CD4-positive, alpha-beta memory T cell (primary cell): ENCODE data around the gene NR1H2. TPM values are rescaled to one million over a fixed set of nuclear protein-coding genes. Genes with fewer than 3 reads are reported as not detected.

ENCODE experiments used
- CTCF ChIA-PET: fragments of 350-600 bp; sonication (Branson Sonifier 250); formaldehyde crosslinking; loops from one replicate; lab custom pipeline; 2021; ENCODE audit warnings: inconsistent platforms; ENCODE audit not compliant: partially characterized antibody; lab: Charles Lee
- POLR2A ChIA-PET: fragments of 350-600 bp; sonication (Branson Sonifier 250); formaldehyde crosslinking; loops from one replicate; lab custom pipeline; 2021; ENCODE audit not compliant: partially characterized antibody; lab: Charles Lee
- DNase-seq, 5 donors: peaks; one replicate each; pipeline versions ENCODE4 v3.0.0 to v3.0.0-alpha.2; 2020 to 2022; ENCODE audit warnings: mixed read lengths in 1 of 5
- H3K27ac ChIP-seq: one replicate; pipeline ENCODE4 v1.7.0; 2013; ENCODE audit warnings: low read depth, low read length
- H3K27me3 ChIP-seq: 2 replicates; pipeline ENCODE4 v1.7.0; 2013; ENCODE audit warnings: mild to moderate bottlenecking, low read length, moderate library complexity; ENCODE audit not compliant: insufficient read depth
- H3K36me3 ChIP-seq: 2 replicates; pipeline ENCODE4 v1.7.0; 2013; ENCODE audit warnings: mild to moderate bottlenecking, low read length, moderate library complexity; ENCODE audit not compliant: insufficient read depth
- H3K4me1 ChIP-seq: 2 replicates; pipeline ENCODE4 v1.7.0; 2013; ENCODE audit warnings: mild to moderate bottlenecking, low read length, moderate library complexity; ENCODE audit not compliant: insufficient read depth
- H3K4me3 ChIP-seq, 2 donors: one replicate each; pipeline ENCODE4 v1.7.0; 2013; ENCODE audit warnings: low read length in 2 of 2, mild to moderate bottlenecking in 1 of 2
- H3K9me3 ChIP-seq, 2 donors: one replicate each; pipeline ENCODE4 v1.7.0; 2013; ENCODE audit warnings: low read length in 2 of 2, control low read depth in 1 of 2; ENCODE audit not compliant: control insufficient read depth in 1 of 2
- H3K27ac Mint-ChIP-seq, 7 donors: one replicate each; pipeline ENCODE4 v1.8.0; 2020 to 2021; ENCODE audit warnings: mixed read lengths in 7 of 7, mild to moderate bottlenecking in 6 of 7, inconsistent platforms in 3 of 7, moderate library complexity in 3 of 7
- H3K27me3 Mint-ChIP-seq, 2 donors: one replicate each; pipeline ENCODE4 v1.8.0; 2020 to 2021; ENCODE audit warnings: mixed read lengths in 2 of 2
- H3K36me3 Mint-ChIP-seq, 2 donors: one replicate each; pipeline ENCODE4 v1.8.0; 2020 to 2021; ENCODE audit warnings: mixed read lengths in 2 of 2, inconsistent platforms in 1 of 2, mild to moderate bottlenecking in 1 of 2
- H3K4me1 Mint-ChIP-seq, 4 donors: one replicate each; pipeline ENCODE4 v1.8.0; 2020 to 2021; ENCODE audit warnings: mixed read lengths in 4 of 4, mild to moderate bottlenecking in 1 of 4
- H3K4me3 Mint-ChIP-seq, 8 donors: one replicate each; pipeline ENCODE4 v1.8.0; 2020 to 2021; ENCODE audit warnings: mixed read lengths in 8 of 8, mild to moderate bottlenecking in 7 of 8, moderate library complexity in 6 of 8, inconsistent platforms in 3 of 8
- H3K9me3 Mint-ChIP-seq, 8 donors: one replicate each; pipeline ENCODE4 v1.8.0; 2020 to 2021; ENCODE audit warnings: mixed read lengths in 8 of 8, mild to moderate bottlenecking in 5 of 8, inconsistent platforms in 3 of 8, moderate library complexity in 1 of 8
- intact Hi-C: fragments of 100-400 bp; cut with micrococcal nuclease; formaldehyde crosslinking; loops from one replicate; pipeline ENCODE4 v1.15.1; 2023
- polyA plus RNA-seq, 2 donors: library from polyadenylated mRNA; unstranded; fragments of 300-500 nt; fragmentation: Illumina TruSeq; gene quantifications; one replicate each; pipeline ENCODE4 v1.2.3, GENCODE V29; 2021
- total RNA-seq, 2 experiments: library from RNA; stranded (reverse); gene quantifications; one replicate each; pipeline ENCODE4 v1.2.3, GENCODE V29; 2021

The NR1H2 gene
- total and polyA plus RNA-seq, 4 experiments from 2014 or later, result 86.9 to 109 (median 95.6) TPM

GRCh38 chr19:50381881-50382729 is 5.8 kb downstream of the NR1H2 start:
- Mint-ChIP-seq H3K4me1 (peaks cover 21 to 38% (median 31%) of the 10 kb centered on the region in 4 donors), H3K4me3 (no peak overlapping the region), H3K9me3 (peaks cover 0 to 12% (median 0%) of the 10 kb centered on the region in 8 donors), H3K27me3 (no peaks in the 10 kb centered on the region), H3K36me3 (peaks cover 26 to 51% of the 10 kb centered on the region in 2 donors), H3K27ac (peak overlapping the region in 3 of 7 donors; percentile 43 to 94 (median 93))
- H3K4me1 ChIP-seq, result peaks cover 24% of the 10 kb centered on the region
- no peak overlapping the region for H3K27ac ChIP-seq
- no peak overlapping the region for H3K4me3 ChIP-seq
- H3K27me3 ChIP-seq, result no peaks in the 10 kb centered on the region
- no peak for DNase-seq
- CTCF ChIA-PET, result no interaction called here
- H3K36me3 ChIP-seq, result peaks cover 46% of the 10 kb centered on the region
- POLR2A ChIA-PET, result no interaction called here
- H3K9me3 ChIP-seq, result no peaks in the 10 kb centered on the region
- intact Hi-C loops, result loop anchor here (5.0 kb wide), 1 partner anchor 50 kb away; no protein-coding TSS in a partner anchor

GRCh38 chr19:50383001-50383851 is 7.0 kb downstream of the NR1H2 start:
- peaks cover 16% of the 10 kb centered on the region for H3K4me1 ChIP-seq
- intact Hi-C loops, result loop anchor here (5.0 kb wide), 1 partner anchor 51 kb away; no protein-coding TSS in a partner anchor
- POLR2A ChIA-PET, result interaction anchor here (0.6 to 4.1 kb wide), 9 partner anchors 14 to 128 kb away, joined by 3 to 28 read pairs (median 7); partner anchors contain the start of genes JOSD2 and KCNC3
- H3K27ac ChIP-seq, result peak overlapping the region; percentile 67
- Mint-ChIP-seq H3K9me3 (peaks cover 0 to 9% (median 0%) of the 10 kb centered on the region in 8 donors), H3K27me3 (no peaks in the 10 kb centered on the region), H3K4me1 (peaks cover 22 to 40% (median 32%) of the 10 kb centered on the region in 4 donors), H3K36me3 (peaks cover 25 to 51% of the 10 kb centered on the region in 2 donors), H3K4me3 (peak overlapping the region; percentile 91 to 97 (median 94)), H3K27ac (peak overlapping the region; percentile 91 to 98 (median 94))
- H3K4me3 ChIP-seq, result peak overlapping the region in 1 of 2 donors; percentile 38
- CTCF ChIA-PET, result interaction anchor here (1.2 kb wide), 1 partner anchor 26 kb away, joined by 3 read pairs; no protein-coding TSS in a partner anchor
- H3K27me3 ChIP-seq, result no peaks in the 10 kb centered on the region
- H3K36me3 ChIP-seq, result peaks cover 37% of the 10 kb centered on the region
- peak in 1 of 5 donors; percentile 17 for DNase-seq
- no peaks in the 10 kb centered on the region for H3K9me3 ChIP-seq

- Mint-ChIP-seq H3K9me3 (peaks cover 0 to 9% (median 0%) of the 10 kb centered on the region in 8 donors), H3K36me3 (peaks cover 23 to 51% of the 10 kb centered on the region in 2 donors)
- POLR2A ChIA-PET, result interaction anchor here (0.6 to 4.1 kb wide), 11 partner anchors 8 to 127 kb away, joined by 3 to 28 read pairs (median 7); partner anchors contain the start of genes JOSD2, KCNC3 and NR1H2
These were observed 7.8 kb downstream of the NR1H2 start, which contains the start of gene POLD1 for GRCh38 chr19:50383852-50384684. Gene POLD1, plus strand, starts transcription at chr19:50384347. Its CDS starts 14,505 bp downstream, at chr19:50398852.

GRCh38 chr19:50384685-50385535 is 8.7 kb downstream of the NR1H2 start:
- peaks cover 14 to 43% of the 10 kb centered on the region in 2 donors for H3K36me3 Mint-ChIP-seq

More at GRCh38 chr19:50383852-50384684, 7.8 kb downstream of the NR1H2 start, which contains the start of gene POLD1:
- H3K4me1 Mint-ChIP-seq, result peaks cover 22 to 39% (median 32%) of the 10 kb centered on the region in 4 donors
- peak; percentile 98 to 99 (median 99) for DNase-seq
- intact Hi-C loops, result loop anchor here (1.0 to 5.0 kb wide), 6 partner anchors 8 to 127 kb away; partner anchors contain the start of genes JOSD2 and NR1H2
- Histone ChIP-seq H3K27ac (peak within 1 kb of the TSS; percentile 67), H3K27me3 (no peaks in the 10 kb centered on the region), H3K9me3 (no peaks in the 10 kb centered on the region), H3K4me1 (peaks cover 16% of the 10 kb centered on the region), H3K36me3 (peaks cover 28% of the 10 kb centered on the region), H3K4me3 (peak within 1 kb of the TSS; percentile 38 to 80)
- H3K27me3 Mint-ChIP-seq, result no peaks in the 10 kb centered on the region
- H3K27ac Mint-ChIP-seq, result peak within 1 kb of the TSS; percentile 91 to 98 (median 94)
- CTCF ChIA-PET, result interaction anchor here (1.2 kb wide), 1 partner anchor 27 kb away, joined by 3 read pairs; no protein-coding TSS in a partner anchor
- H3K4me3 Mint-ChIP-seq, result peak within 1 kb of the TSS; percentile 91 to 97 (median 94)

GRCh38 chr19:50387176-50387867 is 11.1 kb downstream of the NR1H2 start:
- Histone ChIP-seq H3K4me1 (peaks cover 16% of the 10 kb centered on the region), H3K9me3 (no peaks in the 10 kb centered on the region), H3K4me3 (no peak overlapping the region), H3K27ac (no peak overlapping the region), H3K36me3 (no peaks in the 10 kb centered on the region), H3K27me3 (no peaks in the 10 kb centered on the region)
- intact Hi-C loops, result no loop called here
- peaks cover 0 to 6% (median 0%) of the 10 kb centered on the region in 8 donors for H3K9me3 Mint-ChIP-seq
- ChIA-PET POLR2A (interaction anchor here (1.4 to 4.1 kb wide), 2 partner anchors 29 to 124 kb away, joined by 5 to 28 read pairs; partner anchors contain the start of gene JOSD2), CTCF (interaction anchor here (1.4 to 1.9 kb wide), 2 partner anchors 30 to 73 kb away, joined by 4 to 10 read pairs; no protein-coding TSS in a partner anchor)
- H3K4me3 Mint-ChIP-seq, result peak overlapping the region in 2 of 8 donors; percentile 12 to 39
- no peaks in the 10 kb centered on the region for H3K27me3 Mint-ChIP-seq
- H3K27ac Mint-ChIP-seq, result peak overlapping the region in 2 of 7 donors; percentile 30 to 57
- no peak for DNase-seq
- H3K4me1 Mint-ChIP-seq, result peaks cover 19 to 35% (median 29%) of the 10 kb centered on the region in 4 donors
- H3K36me3 Mint-ChIP-seq, result peaks cover 5 to 26% of the 10 kb centered on the region in 2 donors

More at GRCh38 chr19:50384685-50385535, 8.7 kb downstream of the NR1H2 start:
- peaks cover 19 to 35% (median 29%) of the 10 kb centered on the region in 4 donors for H3K4me1 Mint-ChIP-seq
- ChIA-PET CTCF (no interaction called here), POLR2A (interaction anchor here (0.9 to 4.1 kb wide), 8 partner anchors 9 to 126 kb away, joined by 3 to 28 read pairs (median 9); partner anchors contain the start of genes JOSD2 and NR1H2)
- Histone ChIP-seq H3K9me3 (no peaks in the 10 kb centered on the region), H3K4me3 (peak overlapping the region; percentile 38 to 80), H3K36me3 (peaks cover 20% of the 10 kb centered on the region), H3K27me3 (no peaks in the 10 kb centered on the region), H3K4me1 (peaks cover 16% of the 10 kb centered on the region), H3K27ac (peak overlapping the region; percentile 64)
- DNase-seq, result no peak
- H3K27me3 Mint-ChIP-seq, result no peaks in the 10 kb centered on the region
- H3K9me3 Mint-ChIP-seq, result peaks cover 0 to 8% (median 0%) of the 10 kb centered on the region in 8 donors
- peak overlapping the region; percentile 91 to 97 (median 94) for H3K4me3 Mint-ChIP-seq
- intact Hi-C loops, result loop anchor here (1.0 to 5.0 kb wide), 6 partner anchors 9 to 126 kb away; partner anchors contain the start of genes JOSD2 and NR1H2
- peak overlapping the region; percentile 66 to 98 (median 93) for H3K27ac Mint-ChIP-seq
